B cell (primary cell): Measurements from ENCODE around the gene AMPH. TPM values are rescaled to one million over a fixed set of nuclear protein-coding genes. Genes with fewer than 3 reads are reported as not detected.
A peak's percentile ranks its signal among the peaks of the same experiment; 100 is the strongest.
"Not testable (repeated sequence)": the region's sequence is repeated elsewhere in the genome, so short reads cannot be mapped to it uniquely, and the experiment has no call there.

Experiments used
- ATAC-seq: fragments of 200-7000 bp; cut with Tn5 transposase; one replicate; pipeline ENCODE4 v1.10.0; 2021; ENCODE audit warnings: low read depth, mild to moderate bottlenecking, moderate number of reproducible peaks, moderate library complexity
- CTCF ChIA-PET: fragments of 350-600 bp; sonication (Branson Sonifier 250); formaldehyde crosslinking; loops from one replicate; lab custom pipeline; 2021; ENCODE audit warnings: antibody characterized with exemption, inconsistent platforms; lab: Charles Lee
- POLR2A ChIA-PET: fragments of 350-600 bp; sonication (Branson Sonifier 250); formaldehyde crosslinking; loops from one replicate; lab custom pipeline; 2021; ENCODE audit warnings: antibody characterized with exemption; lab: Charles Lee
- DNase-seq: peaks from one replicate; pipeline ENCODE4 v3.0.0; 2013
- H2AFZ ChIP-seq: 2 replicates; pipeline ENCODE4 v1.6.1; 2012; ENCODE audit warnings: mild to moderate bottlenecking, low read depth, low read length; ENCODE audit not compliant: insufficient read depth, poor library complexity, severe bottlenecking
- H3K27ac ChIP-seq, 2 donors: 1 replicate in 1 of 2; 2 replicates in 1 of 2; pipeline ENCODE4 v1.5.1; 2012 to 2013; ENCODE audit warnings: low read length in 2 of 2, mild to moderate bottlenecking in 2 of 2, moderate library complexity in 1 of 2
- H3K27me3 ChIP-seq, 4 experiments: fragments of 200-600 bp in 1 of 4; sonication (generic) in 1 of 4; replicated peaks in 1 of 4; 1 replicate in 2 of 4; 2 replicates in 2 of 4; pipeline versions ENCODE4 v1.6.1 to v1.7.0; 2013 to 2016; ENCODE audit warnings: low read length in 3 of 4, mild to moderate bottlenecking in 2 of 4, mixed read lengths in 1 of 4, moderate library complexity in 1 of 4; ENCODE audit not compliant: insufficient read depth in 4 of 4, control insufficient read depth in 3 of 4; ENCODE audit errors: control extremely low read depth in 1 of 4
- H3K36me3 ChIP-seq, 2 experiments: replicated peaks in 1 of 2; 1 replicate in 1 of 2; 2 replicates in 1 of 2; pipeline versions ENCODE4 v1.6.1 to v1.7.1; 2013; ENCODE audit warnings: low read length in 1 of 2; ENCODE audit not compliant: insufficient read depth in 2 of 2, control insufficient read depth in 1 of 2; ENCODE audit errors: control extremely low read depth in 1 of 2, extremely low read depth in 1 of 2
- H3K4me1 ChIP-seq, 2 donors: fragments of 200-600 bp in 1 of 2; sonication (generic) in 1 of 2; 1 replicate in 1 of 2; 2 replicates in 1 of 2; pipeline versions ENCODE4 v1.5.1 to v1.6.1; 2013 to 2017; ENCODE audit warnings: low read length in 2 of 2; ENCODE audit not compliant: control insufficient read depth in 2 of 2, insufficient read depth in 2 of 2
- H3K4me2 ChIP-seq: replicated peaks from 2 replicates; pipeline ENCODE3; 2012; ENCODE audit warnings: mild to moderate bottlenecking, low read depth, low read length; ENCODE audit not compliant: poor library complexity, severe bottlenecking
- H3K4me3 ChIP-seq, 5 experiments: fragments of 200-600 bp in 1 of 5; sonication (generic) in 1 of 5; 1 replicate in 3 of 5; 2 replicates in 2 of 5; pipeline versions ENCODE4 v1.5.1 to v1.7.0; 2011 to 2016; ENCODE audit warnings: low read length in 4 of 5, mild to moderate bottlenecking in 4 of 5, low read depth in 2 of 5, control low read depth in 1 of 5, moderate library complexity in 1 of 5; ENCODE audit not compliant: insufficient read depth in 1 of 5; ENCODE audit errors: control extremely low read depth in 1 of 5, extremely low read depth in 1 of 5
- H3K79me2 ChIP-seq: fragments of 200-600 bp; sonication (generic); one replicate; pipeline ENCODE4 v1.6.0; 2016; ENCODE audit warnings: low read length; ENCODE audit not compliant: control insufficient read depth, insufficient read depth
- H3K9ac ChIP-seq: fragments of 200-600 bp; sonication (generic); 2 replicates; pipeline ENCODE4 v1.6.1; 2017; ENCODE audit warnings: mild to moderate bottlenecking, low read length, moderate library complexity
- H3K9me3 ChIP-seq, 3 donors: one replicate each; pipeline versions ENCODE4 v1.6.1 to v1.7.1; 2013; ENCODE audit warnings: low read length in 2 of 3; ENCODE audit not compliant: control insufficient read depth in 2 of 3, insufficient read depth in 1 of 3; ENCODE audit errors: control extremely low read depth in 1 of 3
- H4K20me1 ChIP-seq: 2 replicates; pipeline ENCODE4 v1.6.0; 2012; ENCODE audit warnings: mild to moderate bottlenecking, low read length; ENCODE audit not compliant: insufficient read depth, control insufficient read depth, poor library complexity, severe bottlenecking
- H3K27ac Mint-ChIP-seq: one replicate; pipeline ENCODE4 v1.8.0; 2021; ENCODE audit warnings: mixed read lengths
- H3K27me3 Mint-ChIP-seq: one replicate; pipeline ENCODE4 v1.8.0; 2021; ENCODE audit warnings: mixed read lengths
- H3K4me1 Mint-ChIP-seq: one replicate; pipeline ENCODE4 v1.8.0; 2021; ENCODE audit warnings: mixed read lengths
- H3K4me3 Mint-ChIP-seq: one replicate; pipeline ENCODE4 v1.8.0; 2021; ENCODE audit warnings: mixed read lengths
- H3K9me3 Mint-ChIP-seq: one replicate; pipeline ENCODE4 v1.8.0; 2022; ENCODE audit warnings: mixed read lengths; ENCODE audit not compliant: insufficient read depth
- WGBS: methylation state at CpG from one replicate; pipeline ENCODE4 v1.1.5; 2013; ENCODE audit warnings: missing lambda C conversion rate; ENCODE audit not compliant: insufficient coverage; 5-methylcytosine and 5-hydroxymethylcytosine counted together
- intact Hi-C: fragments of 100-400 bp; cut with micrococcal nuclease; formaldehyde crosslinking; loops from one replicate; pipeline ENCODE4 v1.10.0; 2022
- polyA plus RNA-seq: library from polyadenylated mRNA; depleted of rRNA; stranded (reverse); fragments of >200 nt; gene quantifications from 2 replicates; pipeline ENCODE4 v1.2.3, GENCODE V29; 2012
- total RNA-seq, 2 donors: library from RNA; stranded (reverse); fragments of 120-200 nt in 1 of 2; gene quantifications; 1 replicate in 1 of 2; 2 replicates in 1 of 2; pipeline versions ENCODE4 v1.2.3 to v1.2.4, GENCODE V29; 2013 to 2022
- TF ChIP-seq, protein P1 (sequence below): fragments of 200-600 bp; IDR thresholded peaks from one replicate; pipeline ENCODE4 v1.8.0; 2022; ENCODE audit warnings: antibody characterized with exemption, mild to moderate bottlenecking

The AMPH gene
- total and polyA plus RNA-seq, 2 donors (not counting 1 experiment from before 2014, with no cell fraction given), result not detected

DNA sequence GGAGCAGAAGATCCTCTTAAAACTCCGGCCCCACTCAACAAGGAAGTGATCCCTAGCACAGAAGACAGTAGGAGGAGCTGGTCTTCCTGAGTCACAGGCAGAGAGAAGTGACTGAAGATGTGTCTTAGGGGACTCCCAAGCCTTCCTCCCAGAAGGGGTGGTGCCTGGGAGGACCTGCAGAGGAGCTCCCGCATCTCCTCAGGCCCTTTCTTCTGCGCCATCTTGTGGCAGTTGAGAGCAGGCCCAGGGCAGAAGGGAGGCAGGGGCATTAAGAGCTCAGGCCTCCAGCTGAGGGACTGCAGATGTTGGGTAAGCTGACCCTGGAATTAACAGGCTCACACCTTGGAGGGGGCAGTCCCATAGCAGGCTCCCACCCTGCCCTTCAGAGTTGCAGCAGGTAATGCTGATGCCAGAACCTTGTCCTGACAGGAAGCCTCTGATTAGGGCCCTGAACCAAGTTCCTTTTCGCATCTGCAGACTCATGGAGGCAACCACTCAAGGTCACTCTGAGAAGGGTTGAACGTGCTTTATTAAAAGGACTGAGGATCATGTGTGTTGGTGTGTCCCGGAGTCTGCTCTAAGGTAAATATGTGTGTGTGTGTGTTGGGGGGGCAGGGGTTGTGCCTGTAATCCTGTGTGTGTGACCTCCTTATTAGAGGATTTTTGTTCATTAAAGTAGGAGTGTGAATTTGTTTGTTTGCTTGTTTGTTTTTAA is 281.1 kb downstream of the AMPH start:
- peak overlapping the region; percentile 37 for H3K4me2 ChIP-seq
- H4K20me1 ChIP-seq, H3K9me3 ChIP-seq, H3K9me3 Mint-ChIP-seq, H3K27me3 ChIP-seq, POLR2A ChIA-PET, H3K36me3 ChIP-seq, H3K27me3 Mint-ChIP-seq, H3K79me2 ChIP-seq: not testable (repeated sequence)
- intact Hi-C loops, result loop anchor here (10.0 kb wide), 1 partner anchor 1385 kb away; no protein-coding TSS in a partner anchor
- H3K4me1 ChIP-seq, result peaks cover 14 to 43% of the 10 kb centered on the region in 2 donors
- ATAC-seq (peak; percentile 73), DNase-seq (peak; percentile 73)
- 41% methylated on average over 3 of the region's 6 CpGs for WGBS
- peaks cover 28% of the 10 kb centered on the region for H3K4me1 Mint-ChIP-seq
- peak overlapping the region in 2 of 5 experiments; percentile 27 to 46 for H3K4me3 ChIP-seq
- H3K9ac ChIP-seq, result peak overlapping the region; percentile 48
- H3K27ac Mint-ChIP-seq, result peak overlapping the region; percentile 73
- H3K4me3 Mint-ChIP-seq, result peak overlapping the region; percentile 24
- TF ChIP-seq, protein P1, sequence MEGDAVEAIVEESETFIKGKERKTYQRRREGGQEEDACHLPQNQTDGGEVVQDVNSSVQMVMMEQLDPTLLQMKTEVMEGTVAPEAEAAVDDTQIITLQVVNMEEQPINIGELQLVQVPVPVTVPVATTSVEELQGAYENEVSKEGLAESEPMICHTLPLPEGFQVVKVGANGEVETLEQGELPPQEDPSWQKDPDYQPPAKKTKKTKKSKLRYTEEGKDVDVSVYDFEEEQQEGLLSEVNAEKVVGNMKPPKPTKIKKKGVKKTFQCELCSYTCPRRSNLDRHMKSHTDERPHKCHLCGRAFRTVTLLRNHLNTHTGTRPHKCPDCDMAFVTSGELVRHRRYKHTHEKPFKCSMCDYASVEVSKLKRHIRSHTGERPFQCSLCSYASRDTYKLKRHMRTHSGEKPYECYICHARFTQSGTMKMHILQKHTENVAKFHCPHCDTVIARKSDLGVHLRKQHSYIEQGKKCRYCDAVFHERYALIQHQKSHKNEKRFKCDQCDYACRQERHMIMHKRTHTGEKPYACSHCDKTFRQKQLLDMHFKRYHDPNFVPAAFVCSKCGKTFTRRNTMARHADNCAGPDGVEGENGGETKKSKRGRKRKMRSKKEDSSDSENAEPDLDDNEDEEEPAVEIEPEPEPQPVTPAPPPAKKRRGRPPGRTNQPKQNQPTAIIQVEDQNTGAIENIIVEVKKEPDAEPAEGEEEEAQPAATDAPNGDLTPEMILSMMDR, result peak; percentile 16
- peak overlapping the region; percentile 46 for H2AFZ ChIP-seq
- CTCF ChIA-PET, result interaction anchor here (0.7 to 5.5 kb wide), 7 partner anchors 9 to 135 kb away, joined by 4 to 43 read pairs (median 4); no protein-coding TSS in a partner anchor
- H3K27ac ChIP-seq, result peak overlapping the region; percentile 69 to 76

DNA sequence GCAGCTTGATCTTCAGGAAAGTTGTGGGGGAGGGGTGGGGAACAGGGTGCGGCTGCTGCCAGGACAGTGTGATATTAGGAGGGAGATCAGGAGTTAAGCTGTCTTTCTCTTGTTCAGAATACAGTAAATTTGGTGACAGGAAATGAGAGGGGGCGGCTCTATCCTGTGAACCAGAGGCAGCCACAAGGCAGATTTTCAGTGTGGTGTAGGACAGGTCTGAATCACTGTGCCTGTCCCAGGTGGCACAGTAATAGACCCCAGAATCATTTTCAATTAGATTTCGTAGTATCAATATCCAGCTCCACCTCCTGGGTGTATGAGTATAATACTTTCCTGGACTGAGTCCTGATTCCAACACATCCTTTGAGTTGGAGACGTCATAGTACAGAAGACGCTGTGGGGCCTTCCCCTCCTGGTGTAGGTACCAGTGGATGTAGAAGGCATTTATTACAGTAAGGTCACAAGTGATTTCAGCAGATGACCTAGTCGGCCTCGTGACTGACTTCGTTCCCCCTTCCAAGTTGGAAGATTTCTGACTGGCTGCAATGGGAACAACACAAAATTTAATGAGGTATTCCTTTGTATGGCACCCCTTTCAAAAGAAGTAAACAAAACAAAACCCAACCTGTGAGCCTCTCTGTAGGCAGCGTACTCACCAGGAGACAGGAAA is 281.9 kb downstream of the AMPH start:
- Histone ChIP-seq H3K27ac (peak overlapping the region; percentile 69 to 76), H3K4me2 (peak overlapping the region; percentile 37), H3K4me1 (peaks cover 19 to 47% of the 10 kb centered on the region in 2 donors), H3K9ac (peak overlapping the region; percentile 48), H2AFZ (peak overlapping the region; percentile 46), H3K4me3 (peak overlapping the region in 2 of 5 experiments; percentile 27 to 46)
- H3K27me3 Mint-ChIP-seq, H3K9me3 ChIP-seq, H3K79me2 ChIP-seq, H3K36me3 ChIP-seq, H3K9me3 Mint-ChIP-seq, POLR2A ChIA-PET, DNase-seq, H3K27me3 ChIP-seq, intact Hi-C loops, H4K20me1 ChIP-seq: not testable (repeated sequence)
- WGBS, result 40% methylated on average over 5 of the region's 9 CpGs
- Mint-ChIP-seq H3K4me3 (peak overlapping the region; percentile 24), H3K27ac (peak overlapping the region; percentile 73), H3K4me1 (peaks cover 32% of the 10 kb centered on the region)
- CTCF ChIA-PET, result interaction anchor here (0.7 to 5.5 kb wide), 6 partner anchors 9 to 134 kb away, joined by 4 to 43 read pairs (median 5); no protein-coding TSS in a partner anchor
- ATAC-seq, result peak; percentile 31
